OCI-LY7 (cell line): Measurements from ENCODE around the gene PEX14. TPM values are rescaled to one million over a fixed set of nuclear protein-coding genes. Genes with fewer than 3 reads are reported as not detected.
"Not testable (repeated sequence)": the region's sequence is repeated elsewhere in the genome, so short reads cannot be mapped to it uniquely, and the experiment has no call there.

ENCODE experiments used
- BruUV-seq: library from RNA; stranded (reverse); fragments of 400-500 nt; replicated peaks from 2 replicates; lab custom pipeline; 2021; lab: Mats Ljungman, UMichigan
- CTCF ChIA-PET: fragments of 300-600 bp; sonication (Branson Sonifier 250); formaldehyde crosslinking; loops from one replicate; lab custom pipeline; 2022; ENCODE audit warnings: antibody characterized with exemption; ENCODE audit not compliant: unreplicated experiment; lab: Charles Lee
- POLR2A ChIA-PET: fragments of 300-600 bp; sonication (Branson Sonifier 250); formaldehyde crosslinking; loops from one replicate; lab custom pipeline; 2022; ENCODE audit warnings: antibody characterized with exemption; lab: Charles Lee
- DNase-seq: peaks from one replicate; pipeline ENCODE4 v3.0.0-alpha.2; 2015; ENCODE audit warnings: low spot score
- H2AFZ ChIP-seq: fragments of 200-600 bp; sonication (generic), shearing (Covaris generic); 2 replicates; pipeline ENCODE4 v1.6.1; 2014; ENCODE audit warnings: mild to moderate bottlenecking, antibody characterized with exemption, low read length, moderate library complexity
- H3K27ac ChIP-seq: fragments of 200-600 bp; sonication (generic); 2 replicates; pipeline ENCODE4 v1.5.1; 2014; ENCODE audit warnings: mixed run types, low read depth, mild to moderate bottlenecking, moderate library complexity, low read length, inconsistent platforms; ENCODE audit not compliant: poor library complexity, severe bottlenecking
- H3K36me3 ChIP-seq: fragments of 200-600 bp; sonication (generic); 2 replicates; pipeline ENCODE4 v1.6.1; 2014; ENCODE audit warnings: mild to moderate bottlenecking, antibody characterized with exemption, low read length, moderate library complexity, mixed read lengths; ENCODE audit not compliant: insufficient read depth
- H3K4me1 ChIP-seq: fragments of 200-600 bp; sonication (generic); 2 replicates; pipeline ENCODE4 v1.5.1; 2014; ENCODE audit warnings: mild to moderate bottlenecking, low read length; ENCODE audit not compliant: insufficient read depth, poor library complexity, severe bottlenecking
- H3K4me2 ChIP-seq: fragments of 200-600 bp; sonication (generic); 2 replicates; pipeline ENCODE4 v1.6.1; 2014; ENCODE audit warnings: mild to moderate bottlenecking, low read length
- H3K4me3 ChIP-seq: fragments of 200-600 bp; sonication (generic); 2 replicates; pipeline ENCODE4 v1.5.1; 2014; ENCODE audit warnings: mild to moderate bottlenecking, low read depth, low read length; ENCODE audit not compliant: poor library complexity, severe bottlenecking
- H3K79me2 ChIP-seq: fragments of 200-600 bp; sonication (generic); 2 replicates; pipeline ENCODE4 v1.6.1; 2016; ENCODE audit warnings: low read depth, mild to moderate bottlenecking, low read length, moderate library complexity, mixed read lengths; ENCODE audit not compliant: insufficient read depth
- H3K9me2 ChIP-seq: fragments of 200-600 bp; sonication (generic); 2 replicates; pipeline ENCODE4 v1.6.1; 2016; ENCODE audit warnings: mild to moderate bottlenecking, low read length, mixed read lengths; ENCODE audit not compliant: insufficient read depth
- H3K9me3 ChIP-seq: fragments of 200-600 bp; sonication (generic); 2 replicates; pipeline ENCODE4 v1.6.1; 2014; ENCODE audit warnings: mild to moderate bottlenecking, mixed run types, low read length, mixed read lengths
- H4K20me1 ChIP-seq: fragments of 200-600 bp; sonication (generic); 2 replicates; pipeline ENCODE4 v1.6.1; 2014; ENCODE audit warnings: mild to moderate bottlenecking, antibody characterized with exemption, low read length, moderate library complexity, mixed read lengths; ENCODE audit not compliant: insufficient read depth
- CTCF ChIP-seq: fragments of 200-600 bp; sonication (generic); conservative IDR thresholded peaks from 2 replicates; pipeline ENCODE4 v1.5.1; 2014; ENCODE audit warnings: mild to moderate bottlenecking, antibody characterized with exemption, low read length, moderate library complexity, mixed read lengths
- EZH2phosphoT487 ChIP-seq: fragments of 200-600 bp; sonication (generic); IDR thresholded peaks from 2 replicates; pipeline ENCODE4 v1.6.1; 2018; ENCODE audit warnings: low read depth, borderline replicate concordance, mild to moderate bottlenecking, mixed run types, antibody characterized with exemption, low read length, moderate library complexity, mixed read lengths
- intact Hi-C: fragments of 100-400 bp; cut with micrococcal nuclease; formaldehyde crosslinking; loops from one replicate; pipeline ENCODE4 v1.10.0; 2022; ENCODE audit not compliant: unreplicated experiment
- total RNA-seq, 2 experiments: library from RNA; depleted of rRNA in 1 of 2; stranded (reverse); fragments of >200 nt in 1 of 2; shearing (Covaris generic) in 1 of 2; gene quantifications; 2 replicates each; pipeline ENCODE4 v1.2.3, GENCODE V29; 2014 to 2022

Gene PEX14
- total RNA-seq, 2 experiments from 2014 or later = 14.6 to 24.3 TPM

GRCh38 chr1:10502206-10502605 lies 27.5 kb downstream of the PEX14 start:
- no peak for TF ChIP-seq EZH2phosphoT487
- TF ChIP-seq CTCF = no peak
- no TSS peak for BruUV-seq
- Histone ChIP-seq H3K4me2 (no peak overlapping the region), H3K9me2 (no peaks in the 10 kb centered on the region), H3K79me2 (peaks cover 5% of the 10 kb centered on the region; the same call in 1 of the 2 replicates), H3K9me3 (no peaks in the 10 kb centered on the region), H3K4me1 (no peaks in the 10 kb centered on the region), H3K27ac (no peak overlapping the region), H4K20me1 (no peaks in the 10 kb centered on the region; the same call in 1 of the 2 replicates), H2AFZ (no peak overlapping the region), H3K4me3 (no peak overlapping the region), H3K36me3 (peaks cover 3% of the 10 kb centered on the region; the same call in 1 of the 2 replicates)
- CTCF ChIA-PET = interaction anchor here (1.2 kb wide), 1 partner anchor 21 kb away, joined by 3 read pairs; no protein-coding TSS in a partner anchor
- intact Hi-C loops = no loop called here
- no peak for DNase-seq
- POLR2A ChIA-PET = interaction anchor here (0.6 to 1.6 kb wide), 2 partner anchors 11 to 124 kb away, joined by 3 read pairs; no protein-coding TSS in a partner anchor

GRCh38 chr1:10504249-10504648 lies 29.5 kb downstream of the PEX14 start:
- ChIA-PET POLR2A (interaction anchor here (0.9 to 2.0 kb wide), 2 partner anchors 10 to 51 kb away, joined by 3 to 7 read pairs; no protein-coding TSS in a partner anchor), CTCF (no interaction called here)
- no peak overlapping the region for H3K4me3 ChIP-seq
- intact Hi-C loops = no loop called here
- no peak for TF ChIP-seq CTCF
- no peak for TF ChIP-seq EZH2phosphoT487
- no peak for DNase-seq
- H3K9me2 ChIP-seq = no peaks in the 10 kb centered on the region
- H3K4me1 ChIP-seq = peaks cover 4% of the 10 kb centered on the region
- no peak overlapping the region for H3K4me2 ChIP-seq
- BruUV-seq = no TSS peak
- H3K27ac ChIP-seq = no peak overlapping the region
- 0 out of 2 replicates have a peak, but pooled peaks cover 5% of the 10 kb centered on the region for H4K20me1 ChIP-seq
- no peaks in the 10 kb centered on the region for H3K9me3 ChIP-seq
- H3K36me3 ChIP-seq = no peaks in the 10 kb centered on the region
- no peak overlapping the region for H2AFZ ChIP-seq
- H3K79me2 ChIP-seq = peaks cover 5% of the 10 kb centered on the region; the same call in 1 of the 2 replicates

DNA sequence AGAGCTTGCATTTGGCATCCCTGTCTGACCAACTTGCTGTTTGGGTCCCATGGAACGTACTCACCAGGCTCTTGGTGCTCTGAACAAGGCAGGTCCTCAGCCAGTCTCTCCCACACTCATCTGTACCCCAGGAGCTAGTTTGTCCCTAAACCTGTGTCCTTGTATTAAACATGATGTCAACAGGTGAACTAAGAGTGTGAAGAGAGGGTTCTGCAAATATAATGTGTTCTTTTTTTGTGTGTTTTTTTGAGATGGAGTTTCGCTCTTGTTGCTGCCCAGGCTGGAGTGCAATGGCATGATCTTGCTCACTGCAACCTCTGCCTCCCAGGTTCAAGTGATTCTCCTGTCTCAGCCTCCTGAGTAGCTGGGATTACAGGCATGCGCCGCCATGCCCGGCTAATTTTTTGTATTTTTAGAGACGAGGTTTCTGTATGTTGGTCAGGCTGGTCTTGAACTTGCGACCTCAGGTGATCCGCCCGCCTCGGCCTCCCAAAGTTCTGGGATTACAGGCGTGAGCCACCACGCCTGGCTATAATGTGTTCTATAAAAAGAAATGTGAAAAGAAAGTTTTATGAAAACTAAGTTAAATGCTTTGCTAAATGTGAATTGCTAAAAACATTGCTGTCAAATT lies 31.4 kb downstream of the PEX14 start:
- H3K4me2 ChIP-seq, H3K36me3 ChIP-seq, H2AFZ ChIP-seq, CTCF ChIA-PET, H3K9me2 ChIP-seq, H3K4me3 ChIP-seq, DNase-seq, H3K79me2 ChIP-seq, POLR2A ChIA-PET, H3K9me3 ChIP-seq, H3K27ac ChIP-seq, H4K20me1 ChIP-seq, H3K4me1 ChIP-seq, BruUV-seq: not testable (repeated sequence)
- intact Hi-C loops = loop anchor here (5.0 kb wide), 1 partner anchor 361 kb away; no protein-coding TSS in a partner anchor
